HG03565 (cell line): ENCODE data around the gene NADK.

ENCODE experiments used
- ATAC-seq: cut with Tn5 transposase; IDR thresholded peaks from one replicate; pipeline ENCODE4 v1.9.1; 2021; ENCODE audit warnings: mild to moderate bottlenecking, moderate library complexity; ENCODE audit not compliant: unreplicated experiment

NADK gene

DNA sequence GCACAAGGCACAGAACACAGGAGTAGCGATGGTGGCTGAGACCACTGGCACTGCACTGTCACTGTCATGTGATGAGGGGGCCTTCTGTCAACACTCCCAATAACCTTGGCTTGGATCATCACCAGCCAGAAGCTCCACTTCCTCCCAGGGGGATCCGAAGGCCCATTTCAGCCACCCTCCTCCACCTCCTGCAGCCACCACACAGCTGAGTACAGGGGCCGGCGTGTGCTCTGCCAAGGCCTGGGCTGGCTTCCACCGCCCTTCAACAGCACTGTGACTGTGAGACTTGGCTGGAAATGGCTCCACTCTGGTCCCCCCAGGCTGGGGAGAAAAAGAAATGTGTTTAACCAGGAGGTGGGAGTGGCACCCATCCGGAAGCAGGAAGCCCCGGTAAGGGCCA, 9.9 kb upstream of the NADK start:
- no peak for ATAC-seq

DNA sequence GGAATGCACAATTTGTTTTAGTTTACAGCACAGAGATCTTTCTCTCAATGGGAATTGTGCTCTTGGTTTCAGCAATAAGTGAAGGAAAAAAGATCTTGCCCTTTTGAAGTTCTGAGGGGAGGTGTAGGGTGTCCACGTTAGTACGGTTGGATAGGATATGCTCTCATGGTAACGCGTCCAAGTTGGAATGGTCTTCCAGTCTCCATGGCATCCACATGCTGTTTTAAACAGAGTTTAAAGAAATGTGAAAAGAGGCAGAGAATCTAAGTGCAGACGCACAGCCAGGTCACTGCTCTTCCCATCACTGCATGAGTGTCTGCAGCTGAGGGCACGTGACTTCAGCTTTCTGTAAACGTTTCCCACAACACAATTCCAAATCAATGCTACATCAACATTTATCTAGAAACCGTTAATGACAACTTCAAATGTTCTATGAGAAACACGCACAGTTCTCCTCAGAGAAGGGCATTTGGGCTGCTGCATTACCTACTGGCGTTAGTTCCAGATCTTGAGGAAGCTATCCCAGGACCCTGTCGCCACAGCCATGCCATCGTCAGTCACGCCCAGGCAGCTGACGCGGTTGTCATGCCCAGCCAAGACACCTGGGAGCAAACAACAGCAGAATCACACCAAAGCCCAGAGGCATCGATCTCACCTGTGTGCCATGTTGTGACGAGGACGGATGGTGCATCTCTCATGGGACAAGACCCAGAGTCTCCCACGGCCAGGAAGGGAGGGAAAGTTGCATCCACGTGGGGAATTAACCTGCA, 8.8 kb upstream of the NADK start:
- no peak for ATAC-seq

- no peak for ATAC-seq
These were observed 7.4 kb upstream of the NADK start for GRCh38 chr1:1785666-1786065.

- no peak for ATAC-seq
These were observed 6.7 kb upstream of the NADK start for GRCh38 chr1:1784933-1785332.

- no peak for ATAC-seq
These were observed 5.0 kb upstream of the NADK start for GRCh38 chr1:1783320-1783719.

GRCh38 chr1:1782399-1783221, 4.3 kb upstream of the NADK start:
- no peak for ATAC-seq

GRCh38 chr1:1781526-1781903, 3.2 kb upstream of the NADK start:
- no peak for ATAC-seq

DNA sequence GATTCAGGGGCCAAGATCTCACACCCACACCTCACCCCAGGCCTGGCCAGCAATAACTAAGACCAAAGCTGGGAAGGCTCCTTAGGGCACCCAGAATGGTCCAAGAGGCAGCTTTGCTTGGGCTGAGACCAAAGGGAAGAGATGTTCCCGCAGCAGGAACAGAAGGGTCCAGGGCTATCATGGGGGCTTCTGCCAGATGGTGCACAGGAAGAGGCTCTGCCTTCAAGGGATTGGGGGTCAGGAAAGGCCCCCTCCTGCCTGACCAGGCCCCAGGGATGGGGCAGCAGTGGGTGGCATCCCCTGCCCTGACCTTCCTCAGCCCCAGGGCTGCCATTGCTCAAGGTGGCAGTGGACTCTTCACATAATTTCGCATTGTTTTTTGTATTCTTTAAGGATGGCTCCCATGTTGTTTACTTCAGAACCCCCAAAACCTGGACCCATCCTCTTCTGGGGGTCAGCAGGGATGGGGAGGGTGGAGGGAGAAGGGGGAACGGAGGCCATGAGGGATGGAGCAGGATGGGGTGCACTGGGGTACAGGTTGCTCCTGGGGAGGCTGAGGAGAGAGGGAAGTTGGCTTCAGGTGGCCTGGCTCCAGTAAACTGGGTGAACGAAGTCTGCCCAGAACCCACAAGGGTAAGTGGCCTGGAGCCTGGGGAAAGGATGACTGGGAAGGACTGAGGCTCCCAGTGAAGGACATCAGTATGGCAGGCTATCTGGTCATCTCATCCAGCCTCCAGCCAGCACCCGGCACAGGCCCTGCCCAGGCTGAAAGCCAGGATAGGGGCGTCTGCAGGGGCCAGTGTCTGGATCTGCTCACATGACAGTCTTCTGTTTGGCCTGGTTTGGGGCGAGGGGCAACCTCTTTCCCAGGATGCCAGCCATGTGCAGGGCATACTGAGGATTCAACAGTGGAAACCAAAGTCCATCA, 2.6 kb upstream of the NADK start:
- ATAC-seq: no peak

- peak; percentile 29 for ATAC-seq
These were observed 1.7 kb upstream of the NADK start for GRCh38 chr1:1779691-1780597.

DNA sequence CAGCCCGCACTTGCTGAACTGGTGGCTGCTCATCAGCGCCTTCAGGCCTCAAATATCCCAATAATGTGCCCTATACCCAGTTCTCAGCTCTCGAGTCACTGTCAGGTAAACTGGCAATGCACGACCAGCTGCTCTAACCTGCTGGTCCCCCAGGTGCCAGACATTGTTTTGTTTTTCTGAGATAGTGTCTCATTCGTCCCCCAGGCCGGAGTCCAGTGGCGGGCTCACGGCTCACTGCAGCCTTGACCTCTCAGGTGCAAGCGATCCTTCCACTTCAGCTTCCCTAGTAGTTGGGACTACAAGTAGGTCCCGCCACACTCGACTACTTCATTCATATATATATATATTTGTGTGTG, 1.0 kb upstream of the NADK start:
- ATAC-seq: no peak

- peak; percentile 42 for ATAC-seq
These were observed 521 bp upstream of the NADK start for GRCh38 chr1:1778663-1779319.

- no peak for ATAC-seq
These were observed 729 bp downstream of the NADK start for GRCh38 chr1:1777583-1777899.

- ATAC-seq: no peak
These were observed 1.3 kb downstream of the NADK start for GRCh38 chr1:1776672-1777582.

DNA sequence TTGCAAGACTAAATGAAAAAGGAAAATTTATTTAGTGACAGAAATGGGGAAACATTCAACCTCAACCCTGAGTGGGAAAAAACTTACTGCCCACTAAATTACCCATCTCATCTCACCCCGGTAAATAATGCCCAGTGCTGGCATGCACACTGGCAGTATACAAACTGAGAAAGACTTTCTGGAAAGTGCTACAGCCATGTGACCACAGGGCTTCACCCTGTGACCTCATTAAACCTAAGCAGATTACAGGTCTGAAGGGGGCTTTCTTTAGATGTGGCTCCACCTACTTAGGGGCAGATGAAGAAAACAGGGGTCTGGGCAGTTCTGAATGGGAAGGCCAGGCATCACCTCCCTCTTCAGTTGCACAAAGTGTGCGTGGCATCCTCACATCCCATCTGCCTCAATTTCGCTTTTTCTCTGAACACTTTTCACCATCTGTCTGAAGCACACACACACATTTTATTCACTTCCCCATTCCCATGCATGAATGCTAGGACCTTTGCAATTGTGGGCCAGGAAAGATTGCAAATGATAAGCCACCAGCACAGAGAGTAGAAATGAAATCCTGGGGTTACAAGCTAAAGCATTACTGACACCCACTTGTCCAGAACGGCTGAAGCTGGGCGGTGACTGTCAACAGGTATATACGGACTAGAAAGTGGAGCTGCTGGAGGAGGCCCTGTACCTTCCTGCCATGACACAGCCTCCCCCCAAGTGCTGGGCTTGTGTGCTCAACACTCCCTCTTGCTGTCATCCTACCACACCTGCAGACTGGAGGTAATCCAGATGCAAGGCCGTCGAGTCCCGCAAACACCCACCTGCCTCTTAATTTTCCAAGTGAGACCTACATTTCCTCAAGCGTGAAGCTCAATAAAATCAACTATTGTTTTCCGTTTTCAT, 2.7 kb downstream of the NADK start:
- ATAC-seq: no peak

DNA sequence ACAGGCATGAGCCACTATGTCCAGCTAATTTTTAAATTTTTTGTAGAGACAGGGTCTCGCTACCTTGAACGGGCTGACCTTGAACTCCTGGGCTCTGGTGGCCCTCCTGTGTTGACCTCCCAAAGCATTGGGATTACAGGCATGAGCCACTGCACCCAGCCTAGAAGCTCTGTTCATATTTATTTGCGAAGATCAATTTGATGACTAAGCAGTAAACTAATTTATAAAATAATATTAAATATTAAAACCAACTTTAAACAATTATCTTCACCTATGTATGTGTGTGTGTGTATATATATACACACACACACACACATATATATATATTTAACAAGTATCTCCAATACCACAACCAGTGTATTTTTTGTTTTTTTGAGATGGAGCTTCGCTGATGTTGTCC, 4.4 kb downstream of the NADK start:
- ATAC-seq: no peak

- ATAC-seq: no peak
These were observed 7.2 kb downstream of the NADK start for GRCh38 chr1:1771096-1771495.

- no peak for ATAC-seq
These were observed 8.2 kb downstream of the NADK start for GRCh38 chr1:1770102-1770501.
